Measurements from ENCODE around the gene ANO3. TPM values are rescaled to one million over a fixed set of nuclear protein-coding genes. Genes with fewer than 3 reads are reported as not detected.
"Not testable (repeated sequence)": the region's sequence is repeated elsewhere in the genome, so short reads cannot be mapped to it uniquely, and the experiment has no call there.

ANO3 gene
- total RNA-seq, 2 experiments from 2014 or later, result not detected

DNA sequence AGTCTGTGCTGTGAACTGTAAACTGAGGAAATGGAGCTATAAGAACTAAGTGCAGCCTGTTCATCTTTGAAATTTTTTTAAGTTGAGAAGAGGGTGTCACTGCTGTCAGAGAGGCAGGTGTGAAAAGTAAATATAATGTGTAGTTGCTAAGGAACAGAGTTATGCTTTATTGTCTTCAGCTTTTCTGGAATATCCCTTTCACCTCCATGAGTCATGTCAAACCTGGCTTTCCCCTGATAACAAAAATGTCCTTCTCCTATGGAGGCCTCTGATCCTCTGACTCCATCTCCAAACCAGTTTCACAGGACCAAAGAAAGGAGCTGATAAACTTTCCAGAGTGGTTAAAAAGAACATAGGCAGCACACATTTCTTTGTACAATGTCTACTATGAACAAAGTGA lies 252.9 kb downstream of the ANO3 start:
- POLR2A ChIA-PET, result no interaction called here
- Mint-ChIP-seq H3K4me3 (no peak overlapping the region), H3K4me1 (no peaks in the 10 kb centered on the region), H3K27ac (no peak overlapping the region), H3K36me3 (ENCODE audit: low read depth) (no peaks in the 10 kb centered on the region), H3K27me3 (no peaks in the 10 kb centered on the region), H3K9me3 (ENCODE audit: low read depth) (no peaks in the 10 kb centered on the region)
- DNase-seq (no peak), ATAC-seq (no peak)
- intact Hi-C loops (cut with DNase I, micrococcal nuclease), result no loop called here
- CTCF ChIA-PET, result no interaction called here

DNA sequence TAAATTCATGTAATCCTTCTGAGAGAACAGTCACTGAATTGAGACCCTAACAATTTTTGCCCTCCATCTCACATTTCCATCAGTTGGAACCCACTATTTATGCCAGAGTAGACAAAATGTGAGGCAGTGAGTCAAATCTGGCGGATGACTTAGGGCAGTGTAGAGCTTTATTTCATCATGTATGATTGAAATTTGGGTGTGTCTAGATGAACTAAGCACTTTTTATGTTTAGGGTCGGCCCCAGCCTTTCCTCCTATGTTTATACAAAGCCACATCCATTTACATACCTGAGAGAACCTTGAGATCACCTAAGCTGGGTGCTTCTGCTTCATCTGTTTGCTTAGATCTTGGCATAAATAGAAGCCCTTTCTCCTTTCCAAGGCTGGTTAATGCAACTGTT lies 255.1 kb downstream of the ANO3 start:
- no peaks in the 10 kb centered on the region for H3K4me1 Mint-ChIP-seq
- no peak for ATAC-seq
- CTCF ChIA-PET, result no interaction called here
- H3K9me3 Mint-ChIP-seq (ENCODE audit: low read depth), result peaks cover 6% of the 10 kb centered on the region
- H3K27ac Mint-ChIP-seq, result no peak overlapping the region
- intact Hi-C loops (cut with DNase I, micrococcal nuclease), result no loop called here
- no peak for DNase-seq
- no peaks in the 10 kb centered on the region for H3K36me3 Mint-ChIP-seq (ENCODE audit: low read depth)
- H3K4me3 Mint-ChIP-seq, result no peak overlapping the region
- H3K27me3 Mint-ChIP-seq, result no peaks in the 10 kb centered on the region
- POLR2A ChIA-PET, result no interaction called here

DNA sequence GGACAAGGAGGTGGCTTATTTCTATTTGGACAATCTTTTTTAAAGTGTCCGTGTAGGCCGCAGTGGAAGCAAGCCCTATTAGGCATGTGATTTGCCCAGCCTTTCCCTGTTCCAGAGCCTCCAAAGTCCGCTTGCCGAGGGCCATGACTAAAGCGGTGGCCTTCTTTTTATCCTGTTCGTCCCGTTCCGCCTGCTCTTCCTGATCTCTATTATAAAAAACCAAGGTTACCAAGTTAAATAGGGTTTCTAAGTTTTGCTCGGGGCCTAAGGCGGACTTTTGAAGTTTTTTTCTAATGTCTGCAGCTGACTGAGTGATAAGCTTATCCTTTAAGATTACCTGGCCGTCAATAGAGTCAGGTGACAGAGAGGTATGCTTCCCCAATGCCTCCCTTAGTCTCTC lies 261.8 kb downstream of the ANO3 start:
- ATAC-seq (no peak), DNase-seq (no peak)
- ChIA-PET POLR2A (no interaction called here), CTCF (no interaction called here)
- no peaks in the 10 kb centered on the region for H3K27me3 Mint-ChIP-seq
- H3K9me3 Mint-ChIP-seq (ENCODE audit: low read depth), result peaks cover 11% of the 10 kb centered on the region
- intact Hi-C loops (cut with DNase I, micrococcal nuclease), result no loop called here
- H3K4me1 Mint-ChIP-seq, result no peaks in the 10 kb centered on the region
- H3K4me3 Mint-ChIP-seq, result no peak overlapping the region
- H3K36me3 Mint-ChIP-seq (ENCODE audit: low read depth), result no peaks in the 10 kb centered on the region
- no peak overlapping the region for H3K27ac Mint-ChIP-seq

GRCh38 chr11:26595207-26595865 lies 263.4 kb downstream of the ANO3 start:
- H3K4me1 Mint-ChIP-seq; H3K27me3 Mint-ChIP-seq; CTCF ChIA-PET; DNase-seq; POLR2A ChIA-PET; H3K4me3 Mint-ChIP-seq; H3K27ac Mint-ChIP-seq; intact Hi-C loops (cut with DNase I, micrococcal nuclease); H3K36me3 Mint-ChIP-seq (ENCODE audit: low read depth); H3K9me3 Mint-ChIP-seq (ENCODE audit: low read depth); ATAC-seq: not testable (repeated sequence)

DNA sequence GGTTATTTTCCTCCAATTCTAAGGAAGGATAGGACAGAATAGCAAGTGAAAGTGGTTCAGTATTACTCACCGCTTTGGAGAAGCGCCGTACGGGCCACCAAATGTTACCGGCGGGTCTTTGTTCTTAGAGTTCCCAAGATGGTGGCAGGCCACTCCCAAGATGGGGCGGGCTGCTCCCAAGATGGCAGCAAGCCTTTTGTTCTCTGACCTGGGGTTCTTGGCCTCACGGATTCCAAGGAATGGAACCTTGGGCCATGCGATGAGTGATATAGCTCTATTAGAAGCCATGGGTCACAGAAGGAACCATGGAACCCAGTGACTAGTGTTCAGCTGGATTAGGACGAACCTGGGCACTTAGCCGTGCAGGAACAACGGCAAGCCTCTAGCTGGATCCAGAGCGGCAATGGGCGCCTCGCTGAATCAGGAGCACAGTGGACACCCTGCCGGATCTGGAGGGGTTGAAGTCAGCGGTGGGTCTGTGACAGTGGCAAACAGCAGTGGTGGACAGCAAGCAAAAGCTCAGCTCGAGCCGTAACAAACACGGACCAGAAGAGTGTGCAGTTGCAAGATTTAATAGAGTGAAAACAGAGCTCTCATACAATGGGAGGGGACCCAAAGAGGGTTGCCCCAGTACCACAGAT lies 265.2 kb downstream of the ANO3 start:
- intact Hi-C loops (cut with DNase I, micrococcal nuclease), result not testable (repeated sequence)

DNA sequence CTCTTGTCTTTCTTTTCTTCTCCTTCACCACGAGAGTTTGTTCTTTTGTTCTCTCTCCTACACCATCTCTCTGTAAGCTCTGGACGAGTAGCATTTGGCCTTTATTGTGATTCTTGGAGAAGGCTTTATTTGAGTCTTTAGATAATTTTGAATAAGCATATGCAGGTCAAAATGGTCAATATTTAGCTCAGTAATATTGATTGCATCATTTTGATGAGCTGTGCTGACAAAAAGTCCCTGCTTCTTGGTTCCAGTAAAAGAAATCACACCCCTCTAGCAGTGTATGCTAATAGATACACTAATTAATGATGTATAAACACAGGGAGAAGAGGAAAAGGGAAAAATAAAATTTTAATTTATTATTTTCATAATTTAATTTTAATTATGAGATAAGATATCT lies 266.0 kb downstream of the ANO3 start:
- Mint-ChIP-seq H3K27ac (no peak overlapping the region), H3K4me3 (no peak overlapping the region), H3K36me3 (ENCODE audit: low read depth) (no peaks in the 10 kb centered on the region), H3K4me1 (no peaks in the 10 kb centered on the region), H3K27me3 (no peaks in the 10 kb centered on the region), H3K9me3 (ENCODE audit: low read depth) (peaks cover 9% of the 10 kb centered on the region)
- POLR2A ChIA-PET, result no interaction called here
- DNase-seq (no peak), ATAC-seq (no peak)
- intact Hi-C loops (cut with DNase I, micrococcal nuclease), result no loop called here
- CTCF ChIA-PET, result no interaction called here

More for the DNA sequence above, 265.2 kb downstream of the ANO3 start:
- H3K36me3 Mint-ChIP-seq (ENCODE audit: low read depth); DNase-seq; H3K27me3 Mint-ChIP-seq; H3K4me3 Mint-ChIP-seq; H3K9me3 Mint-ChIP-seq (ENCODE audit: low read depth); POLR2A ChIA-PET; H3K4me1 Mint-ChIP-seq; H3K27ac Mint-ChIP-seq; ATAC-seq: not testable (repeated sequence)
- CTCF ChIA-PET, result interaction anchor here (0.8 kb wide), 1 partner anchor 1209 kb away, joined by 3 read pairs; no protein-coding TSS in a partner anchor

DNA sequence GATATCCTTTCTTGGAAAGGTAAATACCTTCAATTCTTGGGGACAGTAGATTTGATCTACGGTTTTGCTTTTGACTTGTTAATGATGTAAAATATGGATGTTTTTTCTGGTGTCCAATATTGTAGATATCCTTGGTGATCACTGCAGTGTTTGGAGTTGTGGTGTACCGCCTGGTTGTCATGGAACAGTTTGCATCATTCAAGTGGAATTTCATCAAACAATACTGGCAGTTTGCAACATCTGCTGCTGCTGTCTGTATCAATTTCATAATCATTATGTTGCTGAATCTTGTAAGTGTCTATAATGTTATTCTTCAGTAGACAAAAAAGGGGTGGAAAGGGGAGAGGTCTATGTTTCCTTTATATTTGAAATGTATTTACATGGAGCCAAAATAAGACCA lies 267.5 kb downstream of the ANO3 start:
- H3K36me3 Mint-ChIP-seq (ENCODE audit: low read depth), result no peaks in the 10 kb centered on the region
- H3K4me3 Mint-ChIP-seq, result no peak overlapping the region
- no peaks in the 10 kb centered on the region for H3K4me1 Mint-ChIP-seq
- ATAC-seq (no peak), DNase-seq (no peak)
- intact Hi-C loops (cut with DNase I, micrococcal nuclease), result no loop called here
- H3K27ac Mint-ChIP-seq, result no peak overlapping the region
- POLR2A ChIA-PET, result no interaction called here
- CTCF ChIA-PET, result no interaction called here
- no peaks in the 10 kb centered on the region for H3K27me3 Mint-ChIP-seq
- H3K9me3 Mint-ChIP-seq (ENCODE audit: low read depth), result peaks cover 10% of the 10 kb centered on the region

DNA sequence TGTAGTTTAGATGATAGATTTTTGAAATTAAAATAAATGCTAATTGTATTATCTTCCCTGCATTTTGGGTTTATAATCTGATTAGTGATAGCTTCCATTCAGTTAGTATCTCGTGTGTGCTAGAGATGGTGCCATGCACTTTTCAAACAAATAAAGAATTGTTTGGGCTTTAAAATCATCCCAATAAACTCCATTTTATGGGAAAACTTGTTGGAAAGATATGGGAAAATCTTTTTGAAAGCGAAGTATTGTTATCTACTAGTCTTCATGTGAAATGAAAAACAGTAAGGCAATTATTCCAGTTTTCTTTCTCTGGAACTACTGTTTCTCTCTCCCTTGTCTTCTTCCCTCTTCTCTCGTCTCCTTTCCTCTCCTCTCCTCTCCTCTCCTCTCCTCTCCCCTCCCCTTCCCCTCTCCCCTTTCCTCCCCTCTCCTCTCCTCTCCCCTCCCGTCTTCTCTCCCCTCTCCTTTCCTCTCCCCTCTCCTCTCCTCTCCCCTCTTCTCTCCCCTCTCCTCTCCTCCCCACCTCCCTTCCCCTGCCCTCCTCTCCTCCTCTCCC lies 268.0 kb downstream of the ANO3 start:
- Mint-ChIP-seq H3K4me3 (no peak overlapping the region), H3K27me3 (no peaks in the 10 kb centered on the region), H3K4me1 (no peaks in the 10 kb centered on the region), H3K9me3 (ENCODE audit: low read depth) (peaks cover 10% of the 10 kb centered on the region), H3K27ac (no peak overlapping the region), H3K36me3 (ENCODE audit: low read depth) (no peaks in the 10 kb centered on the region)
- ChIA-PET POLR2A (no interaction called here), CTCF (no interaction called here)
- ATAC-seq (no peak), DNase-seq (no peak)
- intact Hi-C loops (cut with DNase I, micrococcal nuclease), result no loop called here

GRCh38 chr11:26607725-26608506 lies 276.0 kb downstream of the ANO3 start:
- Mint-ChIP-seq H3K4me3 (no peak overlapping the region), H3K36me3 (ENCODE audit: low read depth) (no peaks in the 10 kb centered on the region), H3K9me3 (ENCODE audit: low read depth) (peaks cover 7% of the 10 kb centered on the region), H3K27me3 (no peaks in the 10 kb centered on the region), H3K27ac (no peak overlapping the region), H3K4me1 (no peaks in the 10 kb centered on the region)
- intact Hi-C loops (cut with DNase I, micrococcal nuclease), result no loop called here
- ATAC-seq (no peak), DNase-seq (no peak)
- ChIA-PET CTCF (no interaction called here), POLR2A (no interaction called here)

GRCh38 chr11:26608507-26609146 lies 276.7 kb downstream of the ANO3 start:
- Mint-ChIP-seq H3K9me3 (ENCODE audit: low read depth) (peaks cover 7% of the 10 kb centered on the region), H3K27me3 (no peaks in the 10 kb centered on the region), H3K27ac (no peak overlapping the region), H3K4me3 (no peak overlapping the region), H3K4me1 (no peaks in the 10 kb centered on the region), H3K36me3 (ENCODE audit: low read depth) (no peaks in the 10 kb centered on the region)
- CTCF ChIA-PET, result no interaction called here
- DNase-seq (no peak), ATAC-seq (no peak)
- POLR2A ChIA-PET, result no interaction called here
- intact Hi-C loops (cut with DNase I, micrococcal nuclease), result no loop called here

DNA sequence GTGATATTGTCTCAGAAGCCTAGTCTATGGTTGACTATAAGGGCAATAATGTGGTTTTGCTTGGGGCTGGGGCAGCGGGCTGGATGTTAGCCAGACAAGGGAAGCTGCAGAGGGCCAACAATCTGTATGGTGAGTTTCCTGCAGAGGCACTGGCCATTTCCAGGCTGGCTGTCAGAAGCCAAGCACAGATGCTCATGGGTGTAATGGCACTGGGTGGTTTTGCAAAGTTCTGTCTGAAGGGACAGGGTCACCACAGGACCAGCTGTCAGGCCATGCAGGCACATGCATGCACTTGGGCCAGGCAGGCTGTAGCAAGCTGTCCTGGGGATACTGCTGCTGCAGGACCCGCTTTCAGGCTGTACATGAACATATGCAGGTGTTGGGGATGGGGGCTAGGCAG lies 281.8 kb downstream of the ANO3 start:
- ATAC-seq, result no peak
- Mint-ChIP-seq H3K4me3 (no peak overlapping the region), H3K4me1 (no peaks in the 10 kb centered on the region), H3K27me3 (no peaks in the 10 kb centered on the region), H3K27ac (no peak overlapping the region), H3K36me3 (ENCODE audit: low read depth) (no peaks in the 10 kb centered on the region), H3K9me3 (ENCODE audit: low read depth) (no peaks in the 10 kb centered on the region)
- ChIA-PET POLR2A (no interaction called here), CTCF (interaction anchor here (0.8 kb wide), 1 partner anchor 337 kb away, joined by 4 read pairs; no protein-coding TSS in a partner anchor)
- DNase-seq, result no peak
- intact Hi-C loops (cut with DNase I, micrococcal nuclease), result no loop called here
